A549 treated with CpdA at 1 μM for 4 hours (cell line): Measurements from ENCODE around the gene TMC2. TPM values are rescaled to one million over a fixed set of nuclear protein-coding genes. Genes with fewer than 3 reads are reported as not detected.

ENCODE experiments used
- total RNA-seq: library from RNA; stranded (reverse); fragments of 200-300 nt; extraction: Qiagen RNA extraction; gene quantifications from 5 replicates; pipeline ENCODE4 v1.2.3, GENCODE V29; 2022; ENCODE audit warnings: low read depth

The TMC2 gene
- not detected in 5 replicates for total RNA-seq

GRCh38 chr20:2536560-2536986, at the start of gene TMC2:
TSS of gene TMC2 (plus strand) at chr20:2536573. CDS start at chr20:2536622, 49 bp downstream.

GRCh38 chr20:2508631-2509467, 27.5 kb upstream of the TMC2 start, which contains the start of gene ZNF343:
TSS of gene ZNF343 (minus strand) at chr20:2508915. CDS start at chr20:2493895, 15,020 bp downstream.

GRCh38 chr20:2651772-2652723, 115.7 kb downstream of the TMC2 start, which contains the start of gene NOP56:
TSS of gene NOP56 (plus strand) at chr20:2652632. CDS start at chr20:2652661, 29 bp downstream.

GRCh38 chr20:2663887-2664719, 127.7 kb downstream of the TMC2 start, which contains the start of gene IDH3B:
TSS of gene IDH3B (minus strand) at chr20:2664216. CDS start at chr20:2664188, 28 bp downstream.

Other genes starting within 250 kb of the TMC2 start
- gene TGM3, start 240.6 kb upstream of the TMC2 start, total RNA-seq, result 0.03 to 0.21 TPM (median 0.07 TPM) in 3 of 5 replicates, not detected in the others
- gene TGM6, start 155.7 kb upstream of the TMC2 start, total RNA-seq, result not detected in 5 replicates
- gene SNRPB, start 65.8 kb upstream of the TMC2 start, total RNA-seq, result 866 to 1,067 TPM (median 982 TPM) in 5 replicates
- gene ZNF343, start 27.7 kb upstream of the TMC2 start, total RNA-seq, result 13.0 to 15.1 TPM (median 14.1 TPM) in 5 replicates
- 593 to 697 TPM (median 621 TPM) in 5 replicates for gene NOP56, start 116.1 kb downstream of the TMC2 start, total RNA-seq
- gene IDH3B, start 127.6 kb downstream of the TMC2 start, total RNA-seq, result 128 to 135 TPM (median 133 TPM) in 5 replicates
- 2.2 to 4.7 TPM (median 2.4 TPM) in 5 replicates for gene EBF4, start 156.2 kb downstream of the TMC2 start, total RNA-seq